Measurements from ENCODE around the gene MASP1. TPM values are rescaled to one million over a fixed set of nuclear protein-coding genes. Genes with fewer than 3 reads are reported as not detected.
"Not testable (repeated sequence)": the region's sequence is repeated elsewhere in the genome, so short reads cannot be mapped to it uniquely, and the experiment has no call there.

MASP1 gene
- total and polyA plus RNA-seq, 9 donors = 3.2 to 12.7 (median 8.1) TPM

GRCh38 chr3:187257471-187257870 lies 34.1 kb downstream of the MASP1 start:
- H3K36me3 ChIP-seq (ENCODE audit: control insufficient read depth, insufficient read depth, low read length) = no peaks in the 10 kb centered on the region
- no CpG with 5 or more reads among the region's 6 CpGs for WGBS (ENCODE audit: insufficient coverage)
- no peaks in the 10 kb centered on the region for H3K27me3 ChIP-seq (ENCODE audit: control insufficient read depth, insufficient read depth, low read length)

GRCh38 chr3:187256051-187256616 lies 35.4 kb downstream of the MASP1 start:
- H3K4me3 ChIP-seq (ENCODE audit: low read length) = no peak overlapping the region
- no peak for DNase-seq
- no peaks in the 10 kb centered on the region for H3K36me3 ChIP-seq (ENCODE audit: control insufficient read depth, insufficient read depth, low read length)
- no peaks in the 10 kb centered on the region for H3K4me1 ChIP-seq (ENCODE audit: control insufficient read depth, insufficient read depth, low read length)
- H3K27me3 ChIP-seq (ENCODE audit: control insufficient read depth, insufficient read depth, low read length) = no peaks in the 10 kb centered on the region
- WGBS (ENCODE audit: insufficient coverage) = no CpG with 5 or more reads among the region's 10 CpGs
- H3K27ac ChIP-seq (ENCODE audit: low read length) = no peak overlapping the region
- H3K9me3 ChIP-seq (replicated peaks; ENCODE audit: control insufficient read depth, low read depth, low read length) = no peaks in the 10 kb centered on the region

More at GRCh38 chr3:187257471-187257870, 34.1 kb downstream of the MASP1 start:
- no peak overlapping the region for H3K27ac ChIP-seq (ENCODE audit: low read length)
- no peaks in the 10 kb centered on the region for H3K9me3 ChIP-seq (replicated peaks; ENCODE audit: control insufficient read depth, low read depth, low read length)
- no peak for DNase-seq
- H3K4me3 ChIP-seq (ENCODE audit: low read length) = no peak overlapping the region
- no peaks in the 10 kb centered on the region for H3K4me1 ChIP-seq (ENCODE audit: control insufficient read depth, insufficient read depth, low read length)

- H3K36me3 ChIP-seq (ENCODE audit: control insufficient read depth, insufficient read depth, low read length) = no peaks in the 10 kb centered on the region
Measured at GRCh38 chr3:187255314-187255713, 36.2 kb downstream of the MASP1 start.

GRCh38 chr3:187252311-187252710 lies 39.2 kb downstream of the MASP1 start:
- H3K9me3 ChIP-seq (replicated peaks; ENCODE audit: control insufficient read depth, low read depth, low read length) = no peaks in the 10 kb centered on the region
- DNase-seq = no peak
- no peaks in the 10 kb centered on the region for H3K4me1 ChIP-seq (ENCODE audit: control insufficient read depth, insufficient read depth, low read length)
- H3K36me3 ChIP-seq (ENCODE audit: control insufficient read depth, insufficient read depth, low read length) = no peaks in the 10 kb centered on the region
- WGBS (ENCODE audit: insufficient coverage) = 55% methylated on average over 2 of the region's 4 CpGs
- no peak overlapping the region for H3K27ac ChIP-seq (ENCODE audit: low read length)
- H3K4me3 ChIP-seq (ENCODE audit: low read length) = no peak overlapping the region
- H3K27me3 ChIP-seq (ENCODE audit: control insufficient read depth, insufficient read depth, low read length) = peaks cover 2% of the 10 kb centered on the region

More at GRCh38 chr3:187255314-187255713, 36.2 kb downstream of the MASP1 start:
- WGBS (ENCODE audit: insufficient coverage) = no CpG with 5 or more reads among the region's 1 CpG
- DNase-seq = no peak
- Histone ChIP-seq H3K4me3 (ENCODE audit: low read length) (no peak overlapping the region), H3K27me3 (ENCODE audit: control insufficient read depth, insufficient read depth, low read length) (peaks cover 2% of the 10 kb centered on the region), H3K4me1 (ENCODE audit: control insufficient read depth, insufficient read depth, low read length) (no peaks in the 10 kb centered on the region), H3K27ac (ENCODE audit: low read length) (no peak overlapping the region), H3K9me3 (replicated peaks; ENCODE audit: control insufficient read depth, low read depth, low read length) (no peaks in the 10 kb centered on the region)

- Histone ChIP-seq H3K9me3 (replicated peaks; ENCODE audit: control insufficient read depth, low read depth, low read length) (no peaks in the 10 kb centered on the region), H3K27me3 (ENCODE audit: control insufficient read depth, insufficient read depth, low read length) (peaks cover 2% of the 10 kb centered on the region), H3K4me3 (ENCODE audit: low read length) (no peak overlapping the region), H3K27ac (ENCODE audit: low read length) (no peak overlapping the region), H3K4me1 (ENCODE audit: control insufficient read depth, insufficient read depth, low read length) (no peaks in the 10 kb centered on the region), H3K36me3 (ENCODE audit: control insufficient read depth, insufficient read depth, low read length) (no peaks in the 10 kb centered on the region)
- 69% methylated on average over 2 of the region's 3 CpGs for WGBS (ENCODE audit: insufficient coverage)
- DNase-seq = no peak
Measured at GRCh38 chr3:187251599-187251998, 39.9 kb downstream of the MASP1 start.

GRCh38 chr3:187247398-187247797 lies 44.1 kb downstream of the MASP1 start:
- Histone ChIP-seq H3K9me3 (replicated peaks; ENCODE audit: control insufficient read depth, low read depth, low read length) (no peaks in the 10 kb centered on the region), H3K27ac (ENCODE audit: low read length) (no peak overlapping the region), H3K4me1 (ENCODE audit: control insufficient read depth, insufficient read depth, low read length) (no peaks in the 10 kb centered on the region), H3K27me3 (ENCODE audit: control insufficient read depth, insufficient read depth, low read length) (peaks cover 2% of the 10 kb centered on the region), H3K36me3 (ENCODE audit: control insufficient read depth, insufficient read depth, low read length) (no peaks in the 10 kb centered on the region), H3K4me3 (ENCODE audit: low read length) (no peak overlapping the region)
- WGBS (ENCODE audit: insufficient coverage) = 17% methylated on average over 2 of the region's 3 CpGs
- no peak for DNase-seq

GRCh38 chr3:187243933-187244524 lies 47.5 kb downstream of the MASP1 start:
- WGBS (ENCODE audit: insufficient coverage) = no CpG with 5 or more reads among the region's 2 CpGs
- no peaks in the 10 kb centered on the region for H3K9me3 ChIP-seq (replicated peaks; ENCODE audit: control insufficient read depth, low read depth, low read length)
- H3K36me3 ChIP-seq (ENCODE audit: control insufficient read depth, insufficient read depth, low read length) = no peaks in the 10 kb centered on the region
- DNase-seq = peak; percentile 8
- no peaks in the 10 kb centered on the region for H3K27me3 ChIP-seq (ENCODE audit: control insufficient read depth, insufficient read depth, low read length)
- no peak overlapping the region for H3K27ac ChIP-seq (ENCODE audit: low read length)
- no peaks in the 10 kb centered on the region for H3K4me1 ChIP-seq (ENCODE audit: control insufficient read depth, insufficient read depth, low read length)
- no peak overlapping the region for H3K4me3 ChIP-seq (ENCODE audit: low read length)

- H3K36me3 ChIP-seq (ENCODE audit: control insufficient read depth, insufficient read depth, low read length) = no peaks in the 10 kb centered on the region
- DNase-seq = no peak
Measured at GRCh38 chr3:187242900-187243299, 48.6 kb downstream of the MASP1 start.

GRCh38 chr3:187242435-187242834 lies 49.1 kb downstream of the MASP1 start:
- 42% methylated on average over 2 of the region's 5 CpGs for WGBS (ENCODE audit: insufficient coverage)
- no peaks in the 10 kb centered on the region for H3K27me3 ChIP-seq (ENCODE audit: control insufficient read depth, insufficient read depth, low read length)
- H3K36me3 ChIP-seq (ENCODE audit: control insufficient read depth, insufficient read depth, low read length) = no peaks in the 10 kb centered on the region
- no peaks in the 10 kb centered on the region for H3K4me1 ChIP-seq (ENCODE audit: control insufficient read depth, insufficient read depth, low read length)
- no peaks in the 10 kb centered on the region for H3K9me3 ChIP-seq (replicated peaks; ENCODE audit: control insufficient read depth, low read depth, low read length)
- no peak overlapping the region for H3K27ac ChIP-seq (ENCODE audit: low read length)
- DNase-seq = no peak
- no peak overlapping the region for H3K4me3 ChIP-seq (ENCODE audit: low read length)

More at GRCh38 chr3:187242900-187243299, 48.6 kb downstream of the MASP1 start:
- H3K4me1 ChIP-seq (ENCODE audit: control insufficient read depth, insufficient read depth, low read length) = no peaks in the 10 kb centered on the region
- no peak overlapping the region for H3K4me3 ChIP-seq (ENCODE audit: low read length)
- no peaks in the 10 kb centered on the region for H3K27me3 ChIP-seq (ENCODE audit: control insufficient read depth, insufficient read depth, low read length)
- WGBS (ENCODE audit: insufficient coverage) = no CpG with 5 or more reads among the region's 4 CpGs
- no peaks in the 10 kb centered on the region for H3K9me3 ChIP-seq (replicated peaks; ENCODE audit: control insufficient read depth, low read depth, low read length)
- H3K27ac ChIP-seq (ENCODE audit: low read length) = no peak overlapping the region

- H3K9me3 ChIP-seq (replicated peaks; ENCODE audit: control insufficient read depth, low read depth, low read length); H3K4me1 ChIP-seq (ENCODE audit: control insufficient read depth, insufficient read depth, low read length); H3K27me3 ChIP-seq (ENCODE audit: control insufficient read depth, insufficient read depth, low read length); H3K36me3 ChIP-seq (ENCODE audit: control insufficient read depth, insufficient read depth, low read length); H3K4me3 ChIP-seq (ENCODE audit: low read length); H3K27ac ChIP-seq (ENCODE audit: low read length); DNase-seq: not testable (repeated sequence)
- WGBS (ENCODE audit: insufficient coverage) = no CpG with 5 or more reads among the region's 4 CpGs
Measured at GRCh38 chr3:187238835-187239234, 52.7 kb downstream of the MASP1 start.
